Measurements from ENCODE around the gene ELF3.

GRCh38 chr1:202054094-202054493, 43.7 kb downstream of the ELF3 start:
- no peak for TF ChIP-seq GATA3 (IDR thresholded peaks at IDR 0.05; ENCODE audit: low read depth, low read length)
- TF ChIP-seq GATA2 (IDR thresholded peaks at IDR 0.05; ENCODE audit: low read depth, low read length): no peak

All from SH-SY5Y (cell line).